Vagina (tissue), 2 donors: ENCODE results near the gene DDC. TPM values are rescaled to one million over a fixed set of nuclear protein-coding genes. Genes with fewer than 3 reads are reported as not detected.

Experiments used
- DNase-seq, 2 donors: peaks; one replicate each; pipeline ENCODE4 v3.0.0-alpha.2; 2017; ENCODE audit errors: extremely low spot score in 2 of 2
- H3K27ac ChIP-seq: fragments of 200-600 bp; sonication (generic); one replicate; pipeline ENCODE4 v1.5.1; 2019
- H3K27me3 ChIP-seq: fragments of 200-600 bp; sonication (generic); one replicate; pipeline ENCODE4 v1.5.1; 2019
- H3K36me3 ChIP-seq, 2 donors: fragments of 200-600 bp; sonication (generic); one replicate each; pipeline ENCODE4 v1.5.1; 2017 to 2019
- H3K4me1 ChIP-seq: fragments of 200-600 bp; sonication (generic); one replicate; pipeline ENCODE4 v1.5.1; 2019
- H3K4me3 ChIP-seq, 2 donors: fragments of 200-600 bp; sonication (generic); 1 replicate in 1 of 2; 2 replicates in 1 of 2; pipeline ENCODE4 v1.5.1; 2016 to 2019
- H3K9me3 ChIP-seq: fragments of 200-600 bp; sonication (generic); one replicate; pipeline ENCODE4 v1.5.1; 2019
- CTCF ChIP-seq, 3 experiments: fragments of 450-650 bp in 2 of 3; fragments of 200-600 bp in 1 of 3; sonication (generic) in 1 of 3; IDR thresholded peaks; one replicate each; pipeline ENCODE4 v1.5.1; 2017 to 2019; ENCODE audit warnings: antibody characterized with exemption in 3 of 3, mild to moderate bottlenecking in 2 of 3, moderate library complexity in 2 of 3
- POLR2A ChIP-seq, 2 donors: fragments of 450-650 bp; IDR thresholded peaks; one replicate each; pipeline ENCODE4 v1.6.1; 2017; ENCODE audit warnings: antibody characterized with exemption in 2 of 2, mild to moderate bottlenecking in 2 of 2, moderate library complexity in 2 of 2
- POLR2AphosphoS5 ChIP-seq, 2 donors: sonication (generic); formaldehyde crosslinking; IDR thresholded peaks; one replicate each; pipeline ENCODE4 v1.9.0; 2017; ENCODE audit warnings: antibody characterized with exemption in 2 of 2, mild to moderate bottlenecking in 2 of 2, low read depth in 1 of 2; ENCODE audit not compliant: insufficient read depth in 1 of 2
- intact Hi-C: fragments of 100-400 bp; cut with DNase I; formaldehyde crosslinking; loops from one replicate; pipeline ENCODE4 v1.15.1; 2023
- total RNA-seq: library from RNA; depleted of rRNA; stranded (reverse); fragments of >200 nt; gene quantifications from one replicate; pipeline ENCODE4 v1.2.3, GENCODE V29; 2016

Gene DDC
- total RNA-seq, 1 donor from 2014 or later: 1.7 TPM

DNA sequence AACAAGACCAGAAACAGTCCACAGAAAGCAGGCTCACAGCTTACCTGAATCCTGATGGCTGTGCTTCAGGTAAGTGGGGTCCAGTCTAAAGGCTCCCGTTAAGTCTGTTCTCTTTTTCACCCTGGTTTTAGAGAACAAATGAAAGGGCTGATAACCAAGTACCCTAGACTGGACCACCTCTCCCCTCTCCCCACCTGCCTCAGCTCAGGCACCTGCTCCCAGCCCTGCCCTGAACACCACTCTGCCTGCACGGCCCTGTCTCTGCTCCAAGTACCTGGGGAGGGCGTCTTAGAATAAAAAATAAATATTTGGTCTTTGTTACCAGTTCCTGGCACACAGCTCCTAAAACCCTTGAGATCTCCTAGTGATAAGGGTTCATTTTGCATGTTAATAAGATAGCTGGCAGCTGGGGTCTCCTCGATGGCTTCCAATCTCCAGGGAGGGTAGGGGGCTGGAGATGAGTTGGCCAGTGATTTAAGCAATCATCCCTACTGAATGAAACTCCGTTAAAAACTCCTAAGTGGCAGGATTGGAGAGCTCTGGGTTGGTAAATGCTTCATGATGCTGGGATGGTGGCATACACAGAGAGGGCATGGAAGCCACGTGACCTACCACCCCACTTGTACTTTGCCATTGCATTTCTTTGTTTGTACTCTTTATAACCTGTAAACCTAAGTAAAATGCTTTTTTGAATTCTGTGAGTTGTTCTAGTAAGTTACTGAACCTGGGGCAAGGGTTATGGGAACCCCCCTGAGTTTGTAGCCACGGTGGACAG, 85.3 kb downstream of the DDC start:
- no peak for TF ChIP-seq POLR2A (IDR thresholded peaks at IDR 0.05)
- no peak for TF ChIP-seq POLR2AphosphoS5 (IDR thresholded peaks at IDR 0.05; ENCODE audit: insufficient read depth in 1 of 2, low read depth in 1 of 2)
- no peak for TF ChIP-seq CTCF (IDR thresholded peaks at IDR 0.05)
- Histone ChIP-seq H3K27ac (no peak overlapping the region), H3K4me1 (no peaks in the 10 kb centered on the region), H3K27me3 (no peaks in the 10 kb centered on the region), H3K9me3 (no peaks in the 10 kb centered on the region), H3K4me3 (no peak overlapping the region), H3K36me3 (no peaks in the 10 kb centered on the region)
- intact Hi-C loops: loop anchor here (10.0 kb wide), 2 partner anchors 305 to 585 kb away; partner anchors contain the start of gene GRB10
- DNase-seq: no peak

GRCh38 chr7:50477640-50478039, 87.6 kb downstream of the DDC start:
- TF ChIP-seq POLR2AphosphoS5 (IDR thresholded peaks at IDR 0.05; ENCODE audit: insufficient read depth in 1 of 2, low read depth in 1 of 2) (no peak), CTCF (IDR thresholded peaks at IDR 0.05) (no peak), POLR2A (IDR thresholded peaks at IDR 0.05) (no peak)
- Histone ChIP-seq H3K4me1 (no peaks in the 10 kb centered on the region), H3K4me3 (no peak overlapping the region), H3K9me3 (no peaks in the 10 kb centered on the region), H3K27me3 (no peaks in the 10 kb centered on the region), H3K36me3 (no peaks in the 10 kb centered on the region), H3K27ac (no peak overlapping the region)
- intact Hi-C loops: loop anchor here (10.0 kb wide), 2 partner anchors 307 to 587 kb away; partner anchors contain the start of gene GRB10
- no peak for DNase-seq

GRCh38 chr7:50476953-50477625, 88.1 kb downstream of the DDC start:
- Histone ChIP-seq H3K27me3 (no peaks in the 10 kb centered on the region), H3K4me1 (no peaks in the 10 kb centered on the region), H3K9me3 (no peaks in the 10 kb centered on the region), H3K36me3 (no peaks in the 10 kb centered on the region), H3K27ac (no peak overlapping the region), H3K4me3 (no peak overlapping the region)
- DNase-seq: no peak
- intact Hi-C loops: loop anchor here (10.0 kb wide), 2 partner anchors 308 to 588 kb away; partner anchors contain the start of gene GRB10
- TF ChIP-seq POLR2A (IDR thresholded peaks at IDR 0.05) (no peak), POLR2AphosphoS5 (IDR thresholded peaks at IDR 0.05; ENCODE audit: insufficient read depth in 1 of 2, low read depth in 1 of 2) (no peak), CTCF (IDR thresholded peaks at IDR 0.05) (no peak)

GRCh38 chr7:50475340-50475739, 89.9 kb downstream of the DDC start:
- H3K4me1 ChIP-seq: no peaks in the 10 kb centered on the region
- no peaks in the 10 kb centered on the region for H3K9me3 ChIP-seq
- DNase-seq: no peak
- no peak overlapping the region for H3K27ac ChIP-seq
- TF ChIP-seq POLR2AphosphoS5 (IDR thresholded peaks at IDR 0.05; ENCODE audit: insufficient read depth in 1 of 2, low read depth in 1 of 2) (no peak), CTCF (IDR thresholded peaks at IDR 0.05) (no peak), POLR2A (IDR thresholded peaks at IDR 0.05) (no peak)
- H3K36me3 ChIP-seq: no peaks in the 10 kb centered on the region
- no peaks in the 10 kb centered on the region for H3K27me3 ChIP-seq
- intact Hi-C loops: loop anchor here (10.0 kb wide), 2 partner anchors 309 to 589 kb away; partner anchors contain the start of gene GRB10
- H3K4me3 ChIP-seq: no peak overlapping the region
